ENCODE results near the gene XRN1.

Gene XRN1, protein sequence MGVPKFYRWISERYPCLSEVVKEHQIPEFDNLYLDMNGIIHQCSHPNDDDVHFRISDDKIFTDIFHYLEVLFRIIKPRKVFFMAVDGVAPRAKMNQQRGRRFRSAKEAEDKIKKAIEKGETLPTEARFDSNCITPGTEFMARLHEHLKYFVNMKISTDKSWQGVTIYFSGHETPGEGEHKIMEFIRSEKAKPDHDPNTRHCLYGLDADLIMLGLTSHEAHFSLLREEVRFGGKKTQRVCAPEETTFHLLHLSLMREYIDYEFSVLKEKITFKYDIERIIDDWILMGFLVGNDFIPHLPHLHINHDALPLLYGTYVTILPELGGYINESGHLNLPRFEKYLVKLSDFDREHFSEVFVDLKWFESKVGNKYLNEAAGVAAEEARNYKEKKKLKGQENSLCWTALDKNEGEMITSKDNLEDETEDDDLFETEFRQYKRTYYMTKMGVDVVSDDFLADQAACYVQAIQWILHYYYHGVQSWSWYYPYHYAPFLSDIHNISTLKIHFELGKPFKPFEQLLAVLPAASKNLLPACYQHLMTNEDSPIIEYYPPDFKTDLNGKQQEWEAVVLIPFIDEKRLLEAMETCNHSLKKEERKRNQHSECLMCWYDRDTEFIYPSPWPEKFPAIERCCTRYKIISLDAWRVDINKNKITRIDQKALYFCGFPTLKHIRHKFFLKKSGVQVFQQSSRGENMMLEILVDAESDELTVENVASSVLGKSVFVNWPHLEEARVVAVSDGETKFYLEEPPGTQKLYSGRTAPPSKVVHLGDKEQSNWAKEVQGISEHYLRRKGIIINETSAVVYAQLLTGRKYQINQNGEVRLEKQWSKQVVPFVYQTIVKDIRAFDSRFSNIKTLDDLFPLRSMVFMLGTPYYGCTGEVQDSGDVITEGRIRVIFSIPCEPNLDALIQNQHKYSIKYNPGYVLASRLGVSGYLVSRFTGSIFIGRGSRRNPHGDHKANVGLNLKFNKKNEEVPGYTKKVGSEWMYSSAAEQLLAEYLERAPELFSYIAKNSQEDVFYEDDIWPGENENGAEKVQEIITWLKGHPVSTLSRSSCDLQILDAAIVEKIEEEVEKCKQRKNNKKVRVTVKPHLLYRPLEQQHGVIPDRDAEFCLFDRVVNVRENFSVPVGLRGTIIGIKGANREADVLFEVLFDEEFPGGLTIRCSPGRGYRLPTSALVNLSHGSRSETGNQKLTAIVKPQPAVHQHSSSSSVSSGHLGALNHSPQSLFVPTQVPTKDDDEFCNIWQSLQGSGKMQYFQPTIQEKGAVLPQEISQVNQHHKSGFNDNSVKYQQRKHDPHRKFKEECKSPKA (N-terminal part only)

DNA sequence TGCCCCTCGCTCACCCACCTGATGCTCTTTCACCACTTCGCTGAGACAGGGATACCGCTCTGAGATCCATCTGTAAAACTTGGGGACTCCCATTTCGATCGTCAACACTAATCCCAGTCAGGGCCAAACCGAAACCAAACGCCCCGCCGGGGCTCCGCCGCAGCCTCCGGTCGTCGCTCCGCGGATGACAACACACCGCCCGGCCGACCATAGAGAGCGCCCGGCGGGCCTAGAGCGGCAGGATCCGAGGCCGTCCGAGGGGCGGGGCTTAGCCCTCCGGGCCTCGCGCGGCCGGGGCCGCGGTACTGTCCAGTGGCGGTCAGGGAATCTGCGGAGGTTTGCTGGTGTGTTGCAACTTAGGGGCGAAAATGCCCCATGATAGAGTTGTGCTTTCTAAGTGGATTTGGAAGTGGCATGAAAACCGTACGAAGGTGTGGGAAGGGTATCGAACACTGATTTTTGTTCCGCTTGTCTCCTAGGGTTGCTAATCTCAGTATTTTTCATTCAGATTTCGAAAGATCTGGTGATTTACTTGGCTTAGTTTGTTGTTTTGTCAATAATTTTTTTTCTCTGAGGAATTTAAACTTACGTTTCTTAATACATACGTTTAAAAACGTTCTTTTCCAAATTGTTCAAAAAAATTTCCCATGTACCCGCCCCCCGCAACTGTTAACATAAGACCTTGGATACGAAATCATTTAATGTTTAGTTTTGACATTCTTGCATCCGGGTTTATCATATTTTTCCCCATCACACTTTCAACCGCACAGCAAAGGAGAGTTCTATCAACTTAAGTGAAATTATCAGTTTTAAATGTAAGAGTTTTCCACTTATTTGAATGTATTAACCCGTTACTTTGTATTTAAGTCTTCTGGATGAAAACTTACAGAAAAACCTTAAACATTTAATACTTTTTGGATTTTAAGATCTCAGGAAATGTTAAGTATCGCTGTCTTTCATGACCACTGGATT, at the start of gene XRN1:
TSS of gene XRN1 (minus strand) at position 186 of the 972 bp plus-strand sequence. CDS start at position 93, 93 bp downstream.
- ATAC-seq (ENCODE audit: low read depth) (peak; percentile 94), DNase-seq (ENCODE audit: low spot score in 2 of 2) (peak; percentile 96 to 98)
- H3K4me3 Mint-ChIP-seq, result peak within 1 kb of the TSS; percentile 98
- peak within 1 kb of the TSS; percentile 98 for H3K27ac Mint-ChIP-seq
- peaks cover 4% of the 10 kb centered on the region for H3K36me3 Mint-ChIP-seq
- no peaks in the 10 kb centered on the region for H3K27me3 Mint-ChIP-seq
- no peaks in the 10 kb centered on the region for H3K9me3 Mint-ChIP-seq
- peaks cover 25% of the 10 kb centered on the region for H3K4me1 Mint-ChIP-seq

DNA sequence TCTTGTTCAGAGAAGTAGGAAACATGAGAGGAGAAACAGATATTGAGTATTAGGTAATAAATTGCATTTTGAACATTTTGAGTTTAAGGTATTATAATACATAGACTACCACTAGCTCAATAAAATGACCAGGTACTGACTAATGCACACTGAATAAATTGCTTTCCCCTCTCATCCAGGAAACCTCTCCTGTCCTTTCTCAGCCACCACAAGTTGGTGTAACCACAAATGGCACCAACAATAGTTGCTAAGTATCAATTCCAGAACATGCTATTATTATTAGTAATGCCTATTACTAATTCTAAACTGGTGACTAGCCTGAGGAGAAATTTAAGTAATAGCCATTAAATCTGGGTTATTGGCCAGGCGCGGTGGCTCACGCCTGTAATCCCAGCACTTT, 47.3 kb upstream of the XRN1 start:
- no peaks in the 10 kb centered on the region for H3K27me3 Mint-ChIP-seq
- no peak overlapping the region for H3K27ac Mint-ChIP-seq
- H3K4me1 Mint-ChIP-seq, result no peaks in the 10 kb centered on the region
- no peaks in the 10 kb centered on the region for H3K9me3 Mint-ChIP-seq
- DNase-seq (ENCODE audit: low spot score in 2 of 2), result no peak
- peaks cover 48% of the 10 kb centered on the region for H3K36me3 Mint-ChIP-seq
- no peak overlapping the region for H3K4me3 Mint-ChIP-seq
- ATAC-seq (ENCODE audit: low read depth), result no peak

GRCh38 chr3:142492184-142492583, 44.3 kb upstream of the XRN1 start:
- DNase-seq (ENCODE audit: low spot score in 2 of 2), result no peak
- no peak for ATAC-seq (ENCODE audit: low read depth)
- Mint-ChIP-seq H3K9me3 (no peaks in the 10 kb centered on the region), H3K4me3 (no peak overlapping the region), H3K27ac (no peak overlapping the region), H3K27me3 (no peaks in the 10 kb centered on the region), H3K36me3 (peaks cover 55% of the 10 kb centered on the region), H3K4me1 (no peaks in the 10 kb centered on the region)

GRCh38 chr3:142489572-142490323, 41.9 kb upstream of the XRN1 start:
- Mint-ChIP-seq H3K36me3 (peaks cover 59% of the 10 kb centered on the region), H3K9me3 (no peaks in the 10 kb centered on the region), H3K4me3 (no peak overlapping the region), H3K27me3 (no peaks in the 10 kb centered on the region), H3K4me1 (no peaks in the 10 kb centered on the region), H3K27ac (no peak overlapping the region)
- ATAC-seq (ENCODE audit: low read depth), result no peak
- no peak for DNase-seq (ENCODE audit: low spot score in 2 of 2)

DNA sequence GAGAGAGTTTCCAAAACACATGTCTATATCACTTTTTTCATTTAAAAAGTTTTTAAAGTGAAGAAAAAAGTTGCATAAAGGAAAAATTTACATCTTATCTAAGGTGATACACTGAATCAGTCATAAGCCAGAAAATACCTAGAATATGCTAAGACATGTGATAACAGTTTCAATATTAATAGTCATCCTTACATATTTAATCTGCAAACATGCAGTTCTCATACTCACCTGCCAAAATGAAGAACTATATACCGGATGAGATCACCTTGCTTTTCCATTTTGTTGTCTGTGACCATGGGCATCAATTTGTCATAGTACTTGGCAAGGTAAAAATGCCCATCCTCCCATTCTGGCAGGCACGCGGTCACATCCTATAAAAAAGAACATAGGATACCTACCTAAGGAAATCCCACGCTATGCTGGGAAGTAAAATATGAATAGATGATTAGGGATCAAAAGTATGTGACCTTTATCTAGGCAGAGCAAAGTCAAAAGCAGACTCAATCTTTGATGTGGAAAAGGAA, 37.1 kb upstream of the XRN1 start:
- no peak for DNase-seq (ENCODE audit: low spot score in 2 of 2)

DNA sequence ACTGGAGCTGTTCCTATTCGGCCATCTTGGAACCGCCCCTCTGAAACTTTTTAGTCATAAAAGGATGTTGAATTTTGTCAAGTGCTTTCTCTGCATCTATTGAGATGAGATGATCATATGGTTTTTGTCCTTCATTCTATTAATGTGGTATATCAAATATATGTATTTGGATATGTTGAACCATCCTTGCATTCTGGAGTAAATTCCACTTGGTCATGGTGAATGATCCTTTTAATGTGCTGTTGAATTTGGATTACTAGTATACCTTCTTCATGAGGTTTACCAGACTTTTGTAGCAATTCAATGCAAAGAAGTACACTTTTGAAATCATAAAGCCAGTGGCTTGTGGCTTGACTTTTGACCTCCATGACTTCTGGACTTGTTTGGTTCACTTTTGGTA, 33.4 kb upstream of the XRN1 start:
- Mint-ChIP-seq H3K27me3 (no peaks in the 10 kb centered on the region), H3K27ac (no peak overlapping the region), H3K36me3 (peaks cover 36% of the 10 kb centered on the region), H3K9me3 (peaks cover 4% of the 10 kb centered on the region), H3K4me3 (no peak overlapping the region), H3K4me1 (no peaks in the 10 kb centered on the region)
- ATAC-seq (ENCODE audit: low read depth) (no peak), DNase-seq (ENCODE audit: low spot score in 2 of 2) (no peak)

More for the DNA sequence above, 37.1 kb upstream of the XRN1 start:
- H3K9me3 Mint-ChIP-seq, result no peaks in the 10 kb centered on the region
- no peaks in the 10 kb centered on the region for H3K27me3 Mint-ChIP-seq
- no peaks in the 10 kb centered on the region for H3K4me1 Mint-ChIP-seq
- peaks cover 50% of the 10 kb centered on the region for H3K36me3 Mint-ChIP-seq
- no peak overlapping the region for H3K27ac Mint-ChIP-seq
- ATAC-seq (ENCODE audit: low read depth), result no peak
- no peak overlapping the region for H3K4me3 Mint-ChIP-seq

- no peak for ATAC-seq (ENCODE audit: low read depth)
- no peaks in the 10 kb centered on the region for H3K9me3 Mint-ChIP-seq
- no peak for DNase-seq (ENCODE audit: low spot score in 2 of 2)
- H3K36me3 Mint-ChIP-seq, result peaks cover 7% of the 10 kb centered on the region
- no peaks in the 10 kb centered on the region for H3K4me1 Mint-ChIP-seq
- no peaks in the 10 kb centered on the region for H3K27me3 Mint-ChIP-seq
- no peak overlapping the region for H3K27ac Mint-ChIP-seq
- no peak overlapping the region for H3K4me3 Mint-ChIP-seq
Observed at GRCh38 chr3:142470826-142471225, 23.0 kb upstream of the XRN1 start.

DNA sequence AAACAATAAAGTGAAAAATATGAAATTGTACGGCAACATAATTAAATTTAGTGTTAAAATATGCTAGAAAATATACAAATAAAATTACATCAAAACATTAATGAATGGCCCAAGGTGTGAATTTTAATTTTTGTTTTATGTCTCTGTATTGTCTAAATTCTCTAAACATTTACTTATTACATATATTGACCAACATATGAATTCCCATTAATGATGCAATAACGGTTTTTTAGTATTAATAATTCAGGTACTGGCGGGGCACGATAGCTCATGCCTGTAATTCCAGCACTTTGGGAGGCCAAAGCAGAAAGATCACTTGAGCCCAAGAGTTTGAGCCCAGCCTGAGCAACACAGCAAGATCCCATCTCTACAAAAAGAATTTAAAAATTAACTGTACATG, 20.6 kb upstream of the XRN1 start:
- Mint-ChIP-seq H3K4me1 (no peaks in the 10 kb centered on the region), H3K27ac (no peak overlapping the region), H3K4me3 (no peak overlapping the region), H3K9me3 (no peaks in the 10 kb centered on the region), H3K36me3 (peaks cover 10% of the 10 kb centered on the region), H3K27me3 (no peaks in the 10 kb centered on the region)
- DNase-seq (ENCODE audit: low spot score in 2 of 2) (no peak), ATAC-seq (ENCODE audit: low read depth) (no peak)

DNA sequence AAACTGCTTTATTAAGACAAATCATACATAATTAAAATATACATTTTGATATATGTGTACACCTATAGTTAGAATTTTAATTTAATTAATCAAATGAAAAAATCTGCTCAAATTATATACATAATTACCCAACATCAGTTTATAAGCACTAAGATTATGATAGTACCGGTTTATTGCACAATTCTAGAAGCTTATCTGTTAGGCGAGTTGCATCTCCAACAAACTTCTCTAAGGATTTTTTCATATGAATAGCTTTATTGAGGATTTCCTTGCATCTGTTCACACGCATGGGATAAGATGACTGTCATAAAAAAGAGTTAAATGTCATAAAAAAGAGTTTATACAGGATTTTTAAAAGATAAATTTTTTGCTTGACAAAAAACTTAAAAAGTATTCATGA, 19.9 kb upstream of the XRN1 start:
- Mint-ChIP-seq H3K36me3 (peaks cover 5% of the 10 kb centered on the region), H3K4me3 (no peak overlapping the region), H3K9me3 (no peaks in the 10 kb centered on the region), H3K27me3 (no peaks in the 10 kb centered on the region), H3K27ac (no peak overlapping the region), H3K4me1 (no peaks in the 10 kb centered on the region)
- no peak for ATAC-seq (ENCODE audit: low read depth)
- DNase-seq (ENCODE audit: low spot score in 2 of 2), result no peak

DNA sequence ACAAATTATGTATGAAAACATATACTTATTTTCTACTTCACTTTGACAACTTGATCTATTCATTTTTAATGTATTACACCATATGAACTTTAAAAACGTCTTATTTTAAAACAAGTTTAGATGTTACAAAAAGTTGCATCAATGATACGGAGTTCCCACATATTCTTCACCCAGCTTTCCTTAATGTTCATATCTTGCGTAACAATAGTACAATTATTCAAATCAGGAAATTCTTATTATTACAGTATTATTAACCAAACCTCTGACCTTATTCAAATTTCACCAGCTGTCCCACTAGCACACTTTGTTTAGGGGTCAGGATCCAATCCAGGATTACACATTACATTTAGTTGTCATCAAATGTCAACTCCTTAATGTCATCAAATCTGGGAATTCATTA, 12.9 kb upstream of the XRN1 start:
- no peaks in the 10 kb centered on the region for H3K9me3 Mint-ChIP-seq

GRCh38 chr3:142459929-142460328, 12.1 kb upstream of the XRN1 start:
- Mint-ChIP-seq H3K4me1 (no peaks in the 10 kb centered on the region), H3K36me3 (peaks cover 22% of the 10 kb centered on the region), H3K27me3 (no peaks in the 10 kb centered on the region), H3K27ac (no peak overlapping the region), H3K4me3 (no peak overlapping the region), H3K9me3 (no peaks in the 10 kb centered on the region)
- DNase-seq (ENCODE audit: low spot score in 2 of 2), result no peak
- ATAC-seq (ENCODE audit: low read depth), result no peak

More for the DNA sequence above, 12.9 kb upstream of the XRN1 start:
- Mint-ChIP-seq H3K4me1 (no peaks in the 10 kb centered on the region), H3K36me3 (peaks cover 22% of the 10 kb centered on the region), H3K27me3 (no peaks in the 10 kb centered on the region), H3K4me3 (no peak overlapping the region), H3K27ac (no peak overlapping the region)
- ATAC-seq (ENCODE audit: low read depth) (no peak), DNase-seq (ENCODE audit: low spot score in 2 of 2) (no peak)

- no peaks in the 10 kb centered on the region for H3K9me3 Mint-ChIP-seq
- H3K27me3 Mint-ChIP-seq, result no peaks in the 10 kb centered on the region
- DNase-seq (ENCODE audit: low spot score in 2 of 2) (no peak), ATAC-seq (ENCODE audit: low read depth) (no peak)
- peaks cover 22% of the 10 kb centered on the region for H3K36me3 Mint-ChIP-seq
- H3K27ac Mint-ChIP-seq, result no peak overlapping the region
- H3K4me3 Mint-ChIP-seq, result no peak overlapping the region
- H3K4me1 Mint-ChIP-seq, result no peaks in the 10 kb centered on the region
Observed at GRCh38 chr3:142459096-142459495, 11.3 kb upstream of the XRN1 start.

Data from memory B cell (primary cell).